CD4-positive, alpha-beta T cell treated with Interferon alpha-2 for 1 hour (primary cell): ENCODE data around the gene LRP6.

Experiments
- DNase-seq, 2 donors: peaks; one replicate each; pipeline ENCODE4 v3.0.0-alpha.2; 2020 to 2022

The LRP6 gene

DNA sequence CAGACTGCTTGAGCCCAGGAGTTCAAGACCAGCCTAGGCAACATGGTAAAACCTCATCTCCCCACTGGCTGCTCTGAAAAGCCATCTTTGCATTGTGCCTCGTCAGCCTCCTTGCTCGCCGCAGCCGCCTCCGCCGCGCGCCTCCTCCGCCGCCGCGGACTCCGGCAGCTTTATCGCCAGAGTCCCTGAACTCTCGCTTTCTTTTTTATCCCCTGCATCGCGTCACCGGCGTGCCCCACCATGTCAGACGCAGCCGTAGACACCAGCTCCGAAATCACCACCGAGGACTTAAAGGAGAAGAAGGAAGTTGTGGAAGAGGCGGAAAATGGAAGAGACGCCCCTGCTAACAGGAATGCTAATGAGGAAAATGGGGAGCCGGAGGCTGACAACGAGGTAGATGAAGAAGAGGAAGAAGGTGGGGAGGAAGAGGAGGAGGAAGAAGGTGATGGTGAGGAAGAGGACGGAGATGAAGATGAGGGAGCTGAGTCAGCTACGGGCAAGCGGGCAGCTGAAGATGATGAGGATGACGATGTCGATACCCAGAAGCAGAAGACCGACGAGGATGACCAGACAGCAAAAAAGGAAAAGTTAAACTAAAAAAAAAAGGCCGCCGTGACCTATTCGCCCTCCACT is 155.8 kb downstream of the LRP6 start:
- peak in 1 of 2 donors; percentile 62 for DNase-seq

DNA sequence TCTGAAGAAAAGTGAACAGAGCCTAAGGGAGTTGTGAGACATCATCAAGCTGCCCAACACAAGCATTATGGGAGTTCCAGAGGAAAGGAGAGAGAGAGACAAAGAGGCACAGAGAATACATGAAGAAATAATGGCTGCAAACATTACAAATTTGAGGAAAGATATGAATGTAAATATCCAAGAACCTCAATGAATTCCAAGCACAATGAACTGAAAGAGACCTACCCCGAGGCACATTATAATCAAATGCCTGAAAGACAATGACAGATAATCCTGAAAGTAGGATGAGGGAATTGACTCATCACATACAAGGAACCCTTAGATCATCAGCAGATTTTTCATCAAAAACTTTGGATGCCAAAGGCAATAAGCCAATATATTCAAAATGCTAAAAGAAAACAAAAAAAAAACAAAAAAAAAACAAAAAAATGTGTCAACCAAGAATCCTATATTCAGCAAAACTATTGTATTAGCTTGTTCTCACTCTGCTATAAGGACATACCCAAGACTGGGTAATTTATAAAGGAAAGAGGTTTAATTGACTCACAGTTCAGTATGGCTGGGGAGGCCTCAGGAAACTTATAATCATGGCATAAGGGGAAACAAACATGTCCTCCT is 158.3 kb downstream of the LRP6 start:
- DNase-seq: no peak

DNA sequence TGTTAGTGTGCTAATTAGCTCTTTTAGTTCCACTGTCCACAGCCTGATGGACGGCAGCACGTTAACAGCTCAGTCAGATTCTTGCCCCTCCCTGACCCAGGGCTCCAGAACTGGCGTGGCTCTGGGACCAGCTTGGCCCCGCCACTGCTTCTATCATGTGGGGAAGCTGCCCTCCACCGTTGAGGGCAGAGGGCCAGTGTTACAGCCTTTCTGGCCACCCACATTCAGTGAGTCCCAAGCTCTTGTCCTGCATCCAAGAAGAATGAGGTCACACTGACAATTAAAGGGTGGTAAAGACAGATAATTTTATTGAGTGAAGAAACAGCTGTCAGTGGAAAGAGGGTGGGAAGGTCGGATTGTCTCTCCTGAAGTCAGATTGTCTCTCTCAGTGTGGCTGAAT is 159.2 kb downstream of the LRP6 start:
- DNase-seq: no peak

DNA sequence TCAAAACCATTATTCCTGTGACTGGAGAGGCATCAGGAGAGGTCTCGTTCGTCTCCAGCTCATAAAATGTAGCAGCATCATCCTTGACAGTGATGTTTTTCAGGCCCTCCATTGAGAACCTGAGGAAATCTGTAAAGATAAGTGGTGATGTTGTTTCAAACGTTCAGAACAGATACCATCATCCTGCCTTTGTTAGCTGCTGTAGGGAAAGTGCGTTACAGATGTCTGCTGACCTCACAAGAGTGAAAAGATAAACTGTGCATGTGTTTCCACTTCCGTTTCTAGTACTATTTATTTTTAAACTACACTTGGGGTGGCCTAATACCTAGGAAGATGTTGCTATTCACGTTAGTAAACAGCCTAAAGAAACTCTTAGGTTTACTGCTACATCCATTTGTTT is 167.7 kb downstream of the LRP6 start:
- DNase-seq: no peak

DNA sequence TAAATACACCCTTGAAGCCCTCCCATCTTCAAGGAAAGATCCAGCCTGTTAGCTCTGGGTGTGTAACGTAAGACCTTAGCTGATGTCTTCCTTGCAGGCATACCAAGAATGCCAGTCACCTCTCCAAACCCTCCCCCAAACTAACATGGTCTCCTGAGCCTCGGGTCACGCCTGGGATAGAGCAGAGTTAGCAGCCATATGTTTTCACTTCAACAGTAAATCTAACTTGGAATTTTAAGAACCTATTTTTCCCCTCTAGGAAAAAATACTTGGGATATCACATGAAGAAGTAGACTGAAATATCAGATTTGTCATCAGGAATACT is 168.2 kb downstream of the LRP6 start:
- no peak for DNase-seq

DNA sequence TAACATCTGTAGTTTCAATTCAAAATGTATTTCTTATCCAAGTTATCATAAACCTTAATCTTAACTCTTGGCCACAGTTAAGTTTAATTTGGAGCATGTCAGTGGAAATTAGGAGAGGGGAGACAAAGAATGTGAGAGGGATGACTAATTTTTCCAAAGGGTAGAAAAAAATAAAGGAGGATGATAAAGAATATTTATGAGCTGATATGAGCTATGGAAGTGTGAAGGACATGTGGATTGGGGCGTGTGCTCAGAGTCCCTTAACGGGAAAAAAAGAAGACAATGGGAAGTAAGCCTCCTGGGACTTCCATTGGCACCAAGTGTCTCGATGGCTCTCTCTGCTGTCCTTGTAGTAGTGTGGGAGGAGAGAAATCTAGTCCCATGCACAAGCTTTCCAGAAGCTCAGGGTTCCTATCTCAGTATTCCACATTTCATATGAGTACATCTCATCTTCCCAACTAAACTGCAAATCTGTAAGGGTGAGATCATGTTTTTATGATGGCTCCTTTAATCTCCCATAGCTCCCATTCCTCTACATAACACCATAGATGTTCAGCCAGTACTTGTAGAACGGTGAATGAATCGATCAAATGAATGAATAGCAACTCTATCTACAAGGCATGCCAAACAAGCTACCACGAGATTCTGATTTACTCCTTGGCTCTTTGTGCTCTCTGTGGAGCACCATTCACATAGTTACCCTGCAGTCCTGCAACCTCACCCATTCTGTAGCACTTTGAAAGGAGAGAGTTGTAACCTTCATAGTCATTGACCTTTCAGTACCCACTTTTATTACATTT is 168.8 kb downstream of the LRP6 start:
- DNase-seq: no peak

DNA sequence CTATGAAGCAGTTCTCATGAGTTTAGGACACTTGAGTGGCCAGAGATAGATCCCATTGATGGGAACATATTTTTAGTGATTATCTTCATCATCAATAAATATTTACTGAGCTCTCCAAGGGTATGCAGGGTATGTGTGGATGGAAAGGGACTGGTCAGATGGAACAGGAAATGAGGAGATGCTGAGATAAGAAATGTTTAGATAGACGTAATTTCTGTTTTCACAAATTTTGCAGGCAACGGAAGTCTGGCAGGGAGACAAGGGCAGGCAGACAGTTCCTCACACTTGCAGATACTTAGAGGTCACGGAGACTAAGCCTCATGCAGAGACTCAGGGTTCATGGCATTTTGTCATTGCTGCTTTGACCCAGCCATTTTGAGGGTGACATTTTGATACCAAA is 171.8 kb downstream of the LRP6 start:
- DNase-seq: no peak

DNA sequence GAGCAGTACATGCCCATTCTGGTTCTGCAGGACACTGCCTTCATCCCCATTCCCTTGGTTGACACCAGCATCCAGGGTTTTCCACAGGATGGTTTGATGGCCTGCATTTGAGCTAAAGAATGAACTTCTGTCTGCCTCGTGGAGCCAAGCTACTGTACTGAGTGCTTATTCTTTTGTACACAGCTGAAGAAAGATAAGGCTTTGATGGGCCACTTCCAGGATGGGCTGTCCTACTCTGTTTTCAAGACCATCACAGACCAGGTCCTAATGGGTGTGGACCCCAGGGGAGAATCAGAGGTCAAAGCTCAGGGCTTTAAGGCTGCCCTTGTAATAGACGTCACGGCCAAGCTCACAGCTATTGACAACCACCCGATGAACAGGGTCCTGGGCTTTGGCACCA is 172.4 kb downstream of the LRP6 start:
- no peak for DNase-seq

DNA sequence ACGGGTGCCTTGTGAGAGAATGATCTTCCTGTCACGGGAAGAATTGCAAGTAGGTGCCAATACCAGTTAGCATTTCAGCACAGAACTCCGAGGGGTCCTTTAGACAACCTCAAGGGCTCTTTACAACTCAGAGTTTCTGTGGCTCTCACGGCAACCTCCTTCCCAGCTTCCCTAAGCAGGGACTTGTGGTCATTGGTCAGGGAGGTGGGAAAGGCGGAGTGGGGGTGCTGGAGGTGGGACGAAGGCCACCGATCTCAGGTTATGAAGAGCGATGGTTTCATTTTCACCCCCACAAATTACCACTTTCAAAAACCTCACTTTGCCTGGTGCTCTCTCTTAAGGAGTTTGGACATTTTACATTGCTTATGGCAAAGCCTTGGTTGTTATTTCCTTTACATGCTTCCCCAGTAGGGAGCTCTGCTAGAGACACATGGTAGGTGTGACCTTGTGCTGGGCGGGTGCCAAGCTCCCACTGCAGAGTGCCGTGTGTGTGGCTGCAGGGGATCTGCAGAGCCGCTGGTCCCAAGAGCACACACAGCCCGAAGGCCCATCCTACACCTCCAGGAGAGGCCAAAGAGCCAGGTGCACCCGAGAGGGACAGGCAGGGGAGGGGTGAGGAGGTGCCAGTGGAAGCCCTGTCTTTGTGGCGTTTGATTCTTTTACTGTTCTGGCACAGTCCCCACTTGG is 174.7 kb downstream of the LRP6 start:
- no peak for DNase-seq

DNA sequence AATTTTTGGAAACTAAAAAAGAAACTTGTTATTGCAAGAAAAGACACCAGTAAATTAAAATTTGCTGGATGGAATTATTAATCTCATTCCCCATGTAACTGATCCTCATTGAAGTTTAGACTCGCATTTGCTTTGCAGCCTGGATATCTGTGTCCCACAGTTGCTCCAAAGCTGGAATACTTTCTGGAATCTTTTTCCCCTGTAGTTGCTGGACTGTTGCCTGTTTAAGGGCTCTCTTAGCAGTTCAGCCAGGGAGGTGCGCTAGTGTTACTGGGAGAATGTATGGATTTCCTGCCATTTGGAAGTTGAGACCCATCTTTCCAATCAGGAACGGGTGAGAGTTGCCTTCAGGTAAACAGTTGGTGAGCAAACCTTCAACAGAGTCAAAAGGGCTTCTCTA is 175.8 kb downstream of the LRP6 start:
- DNase-seq: no peak

DNA sequence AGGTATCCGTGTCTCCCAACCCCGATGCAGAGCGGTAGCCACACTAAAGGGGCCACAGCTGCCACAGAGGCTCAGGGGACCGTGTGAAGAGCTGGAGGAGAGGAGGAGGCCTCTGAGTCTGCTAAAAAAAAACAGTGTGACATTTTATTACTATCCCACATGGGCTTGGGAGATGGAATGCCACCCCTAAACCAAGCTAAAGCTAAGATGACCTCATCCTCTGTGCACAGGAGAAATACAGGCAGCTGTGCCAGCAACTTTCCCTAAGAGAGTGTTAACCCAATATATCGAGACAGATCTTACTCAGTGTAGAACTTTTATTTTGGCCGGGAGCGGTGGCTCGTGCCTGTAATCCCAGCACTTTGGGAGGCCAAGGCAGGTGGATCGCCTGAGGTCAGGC is 178.1 kb downstream of the LRP6 start:
- DNase-seq: no peak

DNA sequence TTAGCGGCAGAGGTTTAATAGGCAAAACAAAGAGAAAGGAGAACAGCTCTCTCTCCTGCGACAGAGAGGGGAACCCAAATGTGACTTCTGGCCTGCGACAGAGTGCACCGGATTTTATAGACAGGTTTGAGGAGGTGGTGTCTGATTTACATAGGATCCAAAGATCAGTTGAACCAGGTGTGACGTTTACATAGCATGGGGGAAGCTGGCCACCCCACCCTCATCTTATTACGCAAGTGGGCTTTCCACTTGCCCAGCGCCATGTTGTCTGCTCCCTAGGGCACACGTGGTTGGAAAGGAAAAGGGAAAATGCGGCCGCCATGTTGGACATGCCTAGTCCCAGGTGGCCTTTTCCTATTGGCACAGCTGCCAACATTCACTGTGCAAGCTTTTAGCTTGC is 178.7 kb downstream of the LRP6 start:
- no peak for DNase-seq

DNA sequence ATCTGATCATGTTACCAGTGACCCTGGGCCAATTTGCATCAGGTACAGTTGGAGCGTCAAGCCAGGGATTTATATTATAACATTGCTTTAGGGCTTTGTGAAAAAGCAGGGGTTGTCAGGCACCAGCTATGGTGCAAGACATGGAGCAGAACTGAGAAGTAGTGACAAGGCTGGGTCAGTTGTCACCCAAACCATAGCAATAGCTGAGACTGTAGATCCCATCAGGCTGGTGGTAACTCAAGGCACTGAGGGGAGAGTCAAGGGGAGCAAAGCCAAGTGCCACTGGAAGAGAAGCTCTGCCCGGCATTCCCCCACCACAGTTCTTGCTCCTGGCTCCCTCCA is 179.2 kb downstream of the LRP6 start:
- DNase-seq: no peak

DNA sequence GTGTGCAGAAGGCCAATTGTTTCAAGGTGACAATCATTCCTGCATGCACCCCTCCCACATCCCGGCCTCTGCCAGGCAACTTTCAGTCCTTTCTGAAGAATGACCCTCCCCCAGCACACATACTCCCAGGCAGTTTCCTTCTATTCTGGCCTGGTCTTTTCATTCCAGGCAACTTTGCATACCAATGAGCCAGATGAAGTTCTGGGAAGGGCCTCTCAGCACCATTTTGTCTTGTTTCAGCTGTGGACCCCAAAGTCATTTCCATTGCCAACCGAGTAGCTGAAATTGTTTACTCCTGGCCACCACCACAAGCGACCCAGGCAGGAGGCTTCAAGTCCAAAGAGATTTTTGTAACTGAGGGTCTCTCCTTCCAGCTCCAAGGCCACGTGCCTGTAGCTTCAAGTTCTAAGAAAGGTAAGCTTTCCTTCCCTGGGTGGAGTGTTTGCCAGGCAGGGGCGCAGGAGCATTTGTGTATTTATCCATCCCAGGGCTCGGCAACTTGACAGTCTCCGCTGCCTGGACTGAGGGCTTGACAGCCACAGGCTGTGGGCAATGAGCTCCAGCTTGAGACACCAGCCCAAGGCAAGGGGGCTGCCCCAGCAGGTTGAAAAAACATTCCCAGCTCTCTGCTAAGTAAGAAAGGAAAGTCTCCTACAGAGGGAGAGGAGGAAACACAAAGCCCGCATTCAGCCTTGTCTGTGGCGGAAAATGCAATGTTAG is 179.7 kb downstream of the LRP6 start:
- DNase-seq: no peak

DNA sequence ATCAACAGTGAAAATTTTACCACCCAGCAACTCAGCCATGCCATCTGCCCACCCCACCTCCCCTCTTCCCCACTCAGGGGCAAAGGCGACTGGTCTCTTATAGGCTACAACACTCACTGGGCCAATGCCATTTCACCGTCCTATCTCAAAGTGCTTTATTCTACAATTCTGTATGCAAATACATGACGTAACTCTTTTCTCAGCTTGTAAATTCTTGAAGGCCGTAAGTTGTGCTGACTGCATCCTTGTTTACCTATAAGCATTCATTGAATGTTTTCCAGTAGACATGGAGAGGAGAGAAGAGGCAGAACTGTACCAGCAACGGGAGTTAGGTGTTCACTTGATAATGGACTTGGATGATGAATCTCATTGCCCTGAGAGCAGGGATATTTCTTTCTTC is 180.5 kb downstream of the LRP6 start:
- no peak for DNase-seq

DNA sequence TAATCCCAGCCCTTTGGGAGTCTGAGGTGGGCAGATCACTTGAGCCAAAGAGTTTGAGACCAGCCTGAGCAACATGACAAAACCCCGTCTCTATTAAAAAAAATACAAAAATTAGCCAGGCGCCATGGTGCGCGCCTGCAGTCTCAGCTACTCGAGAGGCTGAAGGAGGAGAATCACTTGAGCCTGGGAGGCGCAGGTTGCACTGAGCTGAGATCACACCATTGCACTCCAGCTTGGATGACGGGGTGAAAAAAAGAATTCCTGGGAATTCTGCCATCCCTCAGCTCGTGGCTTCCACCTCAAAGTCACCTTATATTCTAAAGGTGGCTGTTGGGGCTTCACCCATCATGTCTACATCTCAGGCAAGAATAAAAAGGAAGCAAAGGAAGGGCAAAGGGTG is 183.2 kb downstream of the LRP6 start:
- DNase-seq: no peak

DNA sequence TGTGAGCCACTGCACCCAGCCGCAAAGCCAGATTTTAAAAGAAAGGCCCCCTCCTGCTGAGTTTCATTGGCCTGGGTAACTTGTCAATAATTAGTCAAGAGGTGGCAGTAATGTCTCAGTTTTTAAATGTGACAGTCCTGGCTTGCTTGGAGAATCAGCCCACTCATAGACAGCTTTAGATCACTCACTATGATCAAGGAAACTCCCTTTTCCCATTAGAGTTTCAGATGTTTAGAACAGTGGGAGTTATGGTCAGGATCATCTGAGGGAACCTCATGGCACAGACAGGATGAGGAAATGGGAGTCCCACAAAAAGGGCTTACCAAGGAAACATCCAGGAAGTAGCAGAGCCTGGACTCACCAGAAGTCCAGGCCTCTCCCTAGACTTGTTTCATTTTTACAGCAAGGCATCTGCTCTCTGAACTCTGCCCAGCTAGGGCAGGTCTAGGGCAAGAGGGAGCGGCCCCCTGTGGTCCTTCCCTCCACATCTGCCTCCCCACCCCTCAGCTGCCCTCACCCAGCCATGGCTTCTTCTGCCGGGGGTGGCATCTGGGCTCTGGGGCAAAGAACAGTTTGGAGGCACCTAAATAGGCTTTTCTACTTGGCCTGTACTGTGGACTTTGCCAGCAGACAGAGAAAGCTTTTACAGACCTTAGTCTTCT is 184.9 kb downstream of the LRP6 start:
- peak in 1 of 2 donors; percentile 17 for DNase-seq

DNA sequence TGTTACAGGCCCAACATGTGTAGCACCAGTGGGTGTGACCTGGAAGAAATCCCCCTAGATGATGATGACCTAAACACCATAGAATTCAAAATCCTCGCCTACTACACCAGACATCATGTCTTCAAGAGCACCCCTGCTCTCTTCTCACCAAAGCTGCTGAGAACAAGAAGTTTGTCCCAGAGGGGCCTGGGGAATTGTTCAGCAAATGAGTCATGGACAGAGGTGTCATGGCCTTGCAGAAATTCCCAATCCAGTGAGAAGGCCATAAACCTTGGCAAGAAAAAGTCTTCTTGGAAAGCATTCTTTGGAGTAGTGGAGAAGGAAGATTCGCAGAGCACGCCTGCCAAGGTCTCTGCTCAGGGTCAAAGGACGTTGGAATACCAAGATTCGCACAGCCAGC is 187.6 kb downstream of the LRP6 start:
- no peak for DNase-seq

DNA sequence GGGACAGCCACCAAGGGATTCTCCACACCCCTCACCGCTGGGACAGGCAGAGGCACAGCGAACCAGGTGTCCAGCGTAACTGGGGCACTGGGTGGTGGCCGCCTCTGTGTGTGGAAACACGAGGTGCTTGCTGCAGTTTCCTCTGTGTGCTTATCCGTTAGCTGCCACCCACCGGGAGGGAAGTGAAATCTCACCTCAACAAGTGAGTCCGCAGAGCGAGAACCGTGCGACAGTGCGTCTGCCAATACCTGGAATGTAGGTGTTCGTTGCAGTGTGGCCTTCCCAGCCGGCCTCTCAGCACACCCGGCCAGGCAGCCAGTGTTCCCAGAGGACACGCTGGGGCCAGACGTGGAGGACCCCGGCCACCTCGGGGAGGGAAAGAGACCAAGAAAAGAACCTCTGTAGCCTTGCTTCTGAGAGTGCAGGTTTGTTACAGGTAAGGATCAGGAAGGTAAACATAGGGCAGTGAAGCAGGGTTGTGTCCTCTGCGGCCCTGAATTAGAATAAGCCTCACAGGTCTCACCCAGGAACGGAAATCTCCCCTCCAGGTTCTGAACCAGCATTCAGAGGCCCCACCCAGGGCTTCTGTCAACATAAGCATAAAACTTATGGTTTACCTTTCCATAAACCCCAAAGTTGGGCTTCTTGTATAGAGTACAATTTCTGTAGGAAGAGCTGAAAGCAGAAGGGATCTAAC is 194.6 kb downstream of the LRP6 start:
- DNase-seq: peak; percentile 46 to 54

DNA sequence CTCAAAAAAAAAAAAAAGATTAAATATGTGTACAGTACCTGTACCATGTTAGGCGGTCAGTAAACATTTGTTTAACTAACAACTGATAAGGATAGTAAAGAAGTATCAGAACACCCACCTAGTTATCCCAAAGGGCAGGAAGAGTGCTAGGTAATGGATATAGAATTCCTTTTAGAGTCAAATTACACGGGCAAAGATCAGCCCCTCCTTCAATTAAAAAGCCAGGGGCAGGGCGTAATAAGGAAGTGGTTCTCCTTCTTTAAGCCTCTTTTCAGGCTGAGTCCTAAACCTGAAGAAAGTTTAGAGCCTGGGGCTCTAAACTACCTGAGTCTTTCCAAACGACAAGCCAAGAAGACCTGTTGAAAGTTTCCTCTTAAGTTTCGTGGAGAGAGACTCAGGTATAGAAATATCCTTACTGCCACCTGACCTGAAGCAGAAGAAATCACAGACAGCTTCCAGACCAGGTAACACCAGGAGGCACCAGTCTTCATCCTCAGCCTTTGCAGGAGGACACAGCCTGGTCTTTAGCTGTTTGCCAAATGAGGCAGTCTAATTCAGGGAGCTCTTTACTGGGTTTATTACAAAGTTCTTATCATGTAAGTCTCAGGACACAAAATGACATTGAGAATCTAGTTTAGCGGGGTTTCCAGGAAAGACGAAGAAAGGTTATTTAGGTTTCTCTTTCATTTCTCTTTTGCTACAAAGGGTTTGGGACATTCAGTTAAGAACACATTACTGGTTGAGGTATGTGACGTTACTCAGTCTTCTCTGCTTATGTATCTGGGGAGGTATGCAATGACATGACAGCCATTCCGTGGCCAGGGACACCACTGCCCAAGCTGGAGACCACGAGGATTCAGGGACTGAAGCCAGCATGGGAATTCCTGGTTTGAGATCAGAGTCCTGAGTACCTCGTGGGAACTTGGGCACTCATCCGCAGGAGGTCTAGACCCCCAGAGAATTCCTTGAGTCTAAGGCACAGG is 195.9 kb downstream of the LRP6 start, which contains the start of gene BCL2L14:
BCL2L14 (plus strand) TSS at position 266 of the 983 bp plus-strand sequence. CDS start 8,367 bp downstream, outside the sequence.
- peak; percentile 21 to 70 for DNase-seq
